ENCODE measurements around the gene MRPS33. TPM values are rescaled to one million over a fixed set of nuclear protein-coding genes. Genes with fewer than 3 reads are reported as not detected.
"Not testable (repeated sequence)": the region's sequence is repeated elsewhere in the genome, so short reads cannot be mapped to it uniquely, and the experiment has no call there.

MRPS33 gene
- total RNA-seq, 1 donor from 2014 or later = 41.9 TPM

DNA sequence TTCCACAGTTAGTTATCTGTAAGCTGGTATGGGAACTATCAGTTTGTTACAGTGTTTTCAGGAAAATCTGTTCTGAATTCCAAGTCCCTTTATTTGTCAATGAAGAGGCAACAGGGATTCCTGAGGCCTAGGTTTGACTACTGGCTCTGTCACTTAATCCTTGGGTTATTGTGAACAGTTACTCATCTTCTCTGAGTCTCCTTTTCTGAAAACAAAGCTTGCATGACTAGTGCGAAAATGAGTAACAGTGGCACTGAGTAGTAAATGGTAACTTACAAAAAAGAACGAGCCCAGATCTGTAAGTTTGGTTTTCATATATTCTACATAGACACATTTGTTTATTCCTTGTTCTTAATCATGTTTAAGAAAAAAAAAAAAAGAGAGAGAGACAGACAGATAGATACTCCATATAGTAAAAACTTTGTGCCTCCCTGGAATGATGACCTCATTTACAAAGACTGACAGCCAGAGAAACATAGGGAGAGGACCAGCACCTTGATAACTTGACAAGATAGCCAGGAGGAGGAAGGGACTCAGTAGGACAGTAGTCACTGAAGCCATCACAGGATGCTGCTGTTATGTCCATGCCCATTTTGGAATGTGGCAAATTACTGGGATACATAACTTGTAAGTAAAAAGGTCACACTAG, 1.9 kb downstream of the MRPS33 start:
- no peak for DNase-seq (ENCODE audit: low spot score)

DNA sequence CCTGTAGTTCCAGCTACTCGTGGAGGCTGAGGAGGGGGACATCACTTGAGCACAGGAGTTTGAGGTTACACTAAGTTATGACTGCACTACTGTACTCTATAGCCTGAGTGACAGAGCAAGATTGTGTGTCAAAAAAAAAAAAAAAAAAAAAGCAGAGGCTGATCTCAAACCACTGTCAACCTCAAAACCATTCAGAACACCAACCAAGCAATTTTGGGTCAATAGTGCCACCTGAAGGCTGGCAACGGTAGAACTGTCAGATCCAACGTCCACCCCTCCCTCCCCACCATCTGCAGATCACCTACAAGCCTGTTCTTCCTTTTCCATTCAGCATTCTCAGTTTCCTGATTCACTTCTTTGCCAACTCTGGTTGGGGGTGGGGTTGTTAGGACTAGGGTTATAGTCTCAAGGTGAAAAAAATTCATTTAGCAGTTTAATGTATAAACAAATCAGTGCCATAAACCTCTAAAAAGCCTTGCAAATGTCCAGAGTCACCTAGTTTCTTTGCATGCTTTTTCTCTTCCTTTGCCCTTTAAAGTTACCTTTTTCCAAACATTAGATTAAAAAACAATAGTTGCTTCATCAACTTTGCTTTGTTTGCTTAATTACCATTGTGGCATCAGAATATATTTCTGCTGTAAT, 2.6 kb downstream of the MRPS33 start:
- DNase-seq (ENCODE audit: low spot score) = no peak

DNA sequence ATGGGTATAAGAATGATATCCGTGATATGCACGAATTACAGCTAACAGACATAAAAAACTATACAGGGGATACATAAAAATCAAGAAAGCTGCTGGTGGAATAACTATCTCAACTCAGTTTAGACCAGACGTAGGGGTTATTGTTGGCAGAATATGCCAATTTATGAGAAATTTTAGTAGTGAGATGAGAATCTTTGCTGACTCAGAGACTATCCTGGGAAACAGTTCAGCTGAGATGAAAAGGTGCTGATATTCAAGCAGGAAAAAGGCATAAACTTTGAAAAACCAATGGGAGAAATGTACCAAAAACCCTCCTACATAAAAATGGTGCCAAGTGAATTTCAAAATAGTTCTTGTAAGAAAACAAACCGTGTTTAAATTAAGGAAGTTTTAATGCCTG, 3.3 kb downstream of the MRPS33 start:
- no peak for DNase-seq (ENCODE audit: low spot score)

- no peak for DNase-seq (ENCODE audit: low spot score)
Observed at GRCh38 chr7:141003172-141004065, 11.3 kb downstream of the MRPS33 start.

GRCh38 chr7:141001546-141001945, 13.2 kb downstream of the MRPS33 start:
- no peak for DNase-seq (ENCODE audit: low spot score)

DNA sequence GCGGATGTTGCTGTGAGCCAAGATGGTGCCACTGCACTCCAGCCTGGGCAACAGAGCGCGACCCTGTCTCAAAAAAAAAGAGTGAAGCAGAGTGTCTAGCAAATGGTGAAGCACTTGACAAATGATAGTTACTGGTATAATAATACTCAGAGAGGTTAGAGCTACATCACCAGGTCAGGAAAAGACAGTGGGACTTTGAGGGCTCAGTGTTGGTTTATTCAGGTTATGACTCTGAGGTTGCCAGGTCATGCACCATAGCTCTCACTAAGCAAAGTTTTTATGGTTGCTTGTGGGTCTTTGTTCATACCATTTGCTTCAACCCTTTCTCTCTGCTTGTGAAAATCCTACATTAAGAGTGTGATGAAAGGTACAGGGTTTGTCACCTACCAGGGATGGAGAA, 13.6 kb downstream of the MRPS33 start:
- no peak for DNase-seq (ENCODE audit: low spot score)

DNA sequence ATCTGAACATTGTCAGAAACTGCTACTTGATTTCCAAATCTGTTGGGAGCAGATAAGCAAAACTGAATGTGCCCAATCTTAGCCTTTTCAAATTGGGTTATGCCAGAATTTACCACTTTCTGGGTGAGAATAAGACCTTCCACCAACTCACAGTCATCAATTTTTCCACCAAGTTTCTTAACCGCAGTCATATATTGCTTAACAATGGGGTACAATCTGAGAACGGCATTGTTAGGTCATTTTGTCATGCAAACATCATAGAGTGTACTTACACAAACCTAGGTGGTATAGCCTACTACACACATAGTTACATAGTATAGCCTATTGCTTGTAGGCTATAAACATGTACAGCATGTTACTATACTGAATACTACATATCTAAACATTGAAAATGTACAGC, 16.0 kb downstream of the MRPS33 start:
- no peak for DNase-seq (ENCODE audit: low spot score)

GRCh38 chr7:140992422-140992821, 22.3 kb downstream of the MRPS33 start:
- no peak for DNase-seq (ENCODE audit: low spot score)

GRCh38 chr7:140990193-140990962, 24.4 kb downstream of the MRPS33 start:
- DNase-seq (ENCODE audit: low spot score) = no peak

- DNase-seq (ENCODE audit: low spot score) = no peak
Observed at GRCh38 chr7:140989068-140989467, 25.7 kb downstream of the MRPS33 start.

DNA sequence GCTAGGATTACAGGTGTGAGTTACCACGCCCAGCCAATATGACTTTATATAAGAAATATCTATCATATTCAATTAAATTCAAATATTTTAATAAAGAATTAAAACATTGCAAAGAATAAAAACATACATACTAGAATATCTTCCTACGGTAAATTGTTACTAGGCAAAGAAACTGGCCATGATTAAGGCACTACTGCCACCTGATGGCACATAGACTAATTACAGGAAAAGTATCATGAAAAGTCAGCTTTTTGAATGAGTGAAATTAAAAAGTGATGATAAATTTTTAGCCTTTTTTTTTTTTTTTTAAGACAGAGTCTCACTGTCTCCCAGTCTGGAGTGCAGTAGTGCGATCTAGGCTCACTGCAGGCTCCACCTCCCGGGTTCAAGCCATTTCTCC, 30.9 kb downstream of the MRPS33 start:
- DNase-seq (ENCODE audit: low spot score) = no peak

DNA sequence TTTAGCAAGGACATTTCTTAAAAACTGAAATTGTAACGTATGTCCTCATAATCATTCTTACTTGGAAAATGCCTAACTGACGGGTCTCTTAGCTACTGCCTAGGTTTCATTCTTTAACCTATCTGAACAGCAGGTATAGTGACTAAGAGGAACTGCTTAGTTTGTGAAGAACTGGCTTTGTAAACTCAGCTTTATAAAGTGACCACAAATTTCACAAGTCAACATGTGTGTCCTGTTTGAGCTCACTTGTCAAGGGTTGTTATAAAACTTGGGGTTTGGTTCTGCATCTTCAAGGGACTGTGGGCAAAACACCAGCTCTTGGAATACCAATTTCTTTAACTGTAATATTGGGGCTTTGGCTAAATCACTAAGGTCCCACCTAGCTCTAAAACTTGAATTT, 32.2 kb downstream of the MRPS33 start:
- DNase-seq (ENCODE audit: low spot score) = no peak

- no peak for DNase-seq (ENCODE audit: low spot score)
Observed at GRCh38 chr7:140981951-140982350, 32.8 kb downstream of the MRPS33 start.

GRCh38 chr7:140977741-140978140, 37.0 kb downstream of the MRPS33 start:
- DNase-seq (ENCODE audit: low spot score) = no peak

- no peak for DNase-seq (ENCODE audit: low spot score)
Observed at GRCh38 chr7:140972876-140973829, 41.6 kb downstream of the MRPS33 start.

DNA sequence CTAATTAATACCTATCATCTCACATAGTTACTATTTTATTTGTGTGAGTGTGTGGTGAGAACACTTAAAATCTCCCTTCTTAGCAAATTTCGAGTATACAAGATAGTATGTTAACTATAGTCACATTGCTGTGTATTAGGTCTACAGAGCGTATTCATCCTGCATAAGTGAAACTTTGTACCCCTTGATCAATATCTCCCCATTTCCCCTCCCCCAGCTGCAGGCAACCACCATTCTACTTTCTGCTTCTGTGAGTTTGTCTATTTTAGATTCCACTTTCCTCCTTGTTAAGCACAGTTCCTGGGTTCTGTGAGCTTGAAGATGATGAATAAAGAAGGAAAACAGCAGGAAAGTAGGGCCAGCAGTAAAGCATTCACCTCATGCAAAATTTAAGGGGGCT, 42.4 kb downstream of the MRPS33 start:
- DNase-seq (ENCODE audit: low spot score) = no peak

GRCh38 chr7:140967438-140967837, 47.3 kb downstream of the MRPS33 start:
- no peak for DNase-seq (ENCODE audit: low spot score)

DNA sequence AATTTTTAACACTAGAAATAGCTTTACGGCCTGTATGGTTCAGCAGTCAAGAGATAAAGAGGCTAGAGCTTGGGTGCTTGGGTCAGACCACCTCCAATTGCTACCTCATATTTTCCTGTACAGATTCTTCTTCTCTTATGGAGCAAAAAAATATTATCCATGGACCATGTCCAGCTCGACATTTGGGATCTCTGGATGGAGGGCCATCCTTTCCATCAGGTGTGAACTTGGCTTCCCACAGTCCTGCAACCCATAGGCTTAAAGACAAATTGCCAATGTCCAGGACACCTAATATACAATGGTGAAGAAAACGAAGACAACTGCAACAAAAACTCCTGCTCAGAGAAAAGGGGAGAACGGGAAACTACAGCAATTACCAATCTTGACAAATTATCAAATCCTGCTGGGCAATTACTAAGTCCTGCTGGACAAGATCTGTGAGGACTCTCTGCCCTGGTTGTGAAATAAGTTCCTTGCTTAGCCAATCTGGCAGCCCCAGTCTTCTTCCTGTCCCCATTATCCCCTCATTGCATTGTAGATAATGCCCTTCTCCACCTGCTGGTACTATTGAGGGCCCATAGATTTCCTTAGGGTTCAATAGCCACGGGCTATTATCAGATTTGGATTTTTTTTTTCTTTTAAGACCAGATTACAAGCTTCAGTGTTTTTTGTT, 48.1 kb downstream of the MRPS33 start:
- DNase-seq (ENCODE audit: low spot score) = no peak

DNA sequence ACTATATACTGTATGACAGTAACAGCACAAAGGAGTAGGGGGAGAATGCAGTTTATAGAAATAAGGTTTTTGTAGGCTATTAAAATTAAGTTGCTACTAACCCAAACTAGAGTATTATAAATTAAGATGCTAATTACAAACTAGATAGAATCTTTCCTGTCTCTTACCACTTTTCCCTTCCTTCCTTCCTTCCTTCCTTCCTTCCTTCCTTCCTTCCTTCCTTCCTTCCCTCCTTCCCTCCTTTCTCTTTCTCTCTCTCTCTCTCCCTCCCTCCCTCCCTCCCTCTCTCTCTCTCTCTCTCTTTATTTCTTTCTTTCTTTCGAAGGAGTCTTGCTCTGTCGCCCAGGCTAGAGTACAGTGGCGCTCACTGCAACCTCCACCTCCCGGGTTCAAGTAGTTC, 53.6 kb downstream of the MRPS33 start:
- no peak for DNase-seq (ENCODE audit: low spot score)

- not testable (repeated sequence) for DNase-seq (ENCODE audit: low spot score)
Observed at GRCh38 chr7:140956997-140957396, 57.8 kb downstream of the MRPS33 start.
